Left renal pelvis (tissue), 4 donors: Measurements from ENCODE around the gene PDCD1. TPM values are rescaled to one million over a fixed set of nuclear protein-coding genes. Genes with fewer than 3 reads are reported as not detected.
"Not testable (repeated sequence)": the region's sequence is repeated elsewhere in the genome, so short reads cannot be mapped to it uniquely, and the experiment has no call there.

Experiments
- DNase-seq, 4 donors: peaks; one replicate each; pipeline ENCODE4 v3.0.0-alpha.2; 2013; ENCODE audit warnings: low read depth in 4 of 4, low spot score in 3 of 4
- polyA plus RNA-seq, 4 donors: library from polyadenylated mRNA; unstranded; fragments of 120-200 nt; gene quantifications; one replicate each; pipeline ENCODE4 v1.2.1, GENCODE V29; 2013; ENCODE audit not compliant: insufficient read length in 4 of 4

The PDCD1 gene
- polyA plus RNA-seq, 4 donors = 0.08 TPM; not detected in 2

- DNase-seq = no peak
Observed at GRCh38 chr2:241879326-241879725, 20.6 kb upstream of the PDCD1 start.

- peak in 1 of 4 donors; percentile 45 for DNase-seq
Observed at GRCh38 chr2:241877989-241878970, 19.6 kb upstream of the PDCD1 start.

GRCh38 chr2:241877197-241877685 lies 18.5 kb upstream of the PDCD1 start:
- DNase-seq = no peak

GRCh38 chr2:241876528-241877196 lies 18.0 kb upstream of the PDCD1 start:
- DNase-seq = no peak

- DNase-seq = not testable (repeated sequence)
Observed at GRCh38 chr2:241875754-241876527, 17.2 kb upstream of the PDCD1 start.

- no peak for DNase-seq
Observed at GRCh38 chr2:241874277-241874925, 15.7 kb upstream of the PDCD1 start.

- DNase-seq = no peak
Observed at GRCh38 chr2:241873803-241874110, 15.1 kb upstream of the PDCD1 start.

- no peak for DNase-seq
Observed at GRCh38 chr2:241873081-241873802, 14.5 kb upstream of the PDCD1 start.

- DNase-seq = no peak
Observed at GRCh38 chr2:241872313-241872642, 13.6 kb upstream of the PDCD1 start.

GRCh38 chr2:241871538-241872312 lies 13.0 kb upstream of the PDCD1 start:
- no peak for DNase-seq

GRCh38 chr2:241870611-241871537 lies 12.2 kb upstream of the PDCD1 start:
- no peak for DNase-seq

GRCh38 chr2:241870081-241870541 lies 11.4 kb upstream of the PDCD1 start:
- no peak for DNase-seq

GRCh38 chr2:241869087-241869961 lies 10.6 kb upstream of the PDCD1 start, which contains the start of gene RTP5:
Gene RTP5 (plus strand): TSS chr2:241869729. CDS start chr2:241869757, 28 bp downstream.
- DNase-seq = no peak

- no peak for DNase-seq
Observed at GRCh38 chr2:241868661-241869081, 10.0 kb upstream of the PDCD1 start.

- no peak for DNase-seq
Observed at GRCh38 chr2:241867776-241868420, 9.2 kb upstream of the PDCD1 start.
